Measurements from ENCODE around the gene ESRP2. TPM values are rescaled to one million over a fixed set of nuclear protein-coding genes. Genes with fewer than 3 reads are reported as not detected.

ESRP2 gene
- total and polyA plus RNA-seq, 9 of the 15 experiments (the other 6 are each of a cell fraction or from before 2014, with no cell fraction given), result 0.05 to 0.15 (median 0.07) TPM; not detected in 6

GRCh38 chr16:68197250-68197649, 38.7 kb downstream of the ESRP2 start:
- no peak overlapping the region; the same call in 2 of the 3 replicates for H3K27ac ChIP-seq (ENCODE audit: extremely low read depth, low read depth, low read length)
- no peaks in the 10 kb centered on the region; the same call in 1 of the 2 replicates for H4K20me1 ChIP-seq (replicated peaks; ENCODE audit: control insufficient read depth, insufficient read depth, low read length)
- no TSS peak for BruUV-seq (replicated peaks)
- no peak overlapping the region for H3K4me2 ChIP-seq (ENCODE audit: insufficient read depth, low read length)
- H3K27me3 ChIP-seq (ENCODE audit: control insufficient read depth in 2 of 2, insufficient read depth in 2 of 2, low read length in 2 of 2), result no peaks in the 10 kb centered on the region
- intact Hi-C loops (cut with micrococcal nuclease), result no loop called here
- DNase-seq (ENCODE audit: extremely low read depth in 1 of 4, low spot score in 3 of 4) (no peak), FAIRE-seq (no peak), ATAC-seq (no peak)
- ChIA-PET CTCF (ENCODE audit: low intra/inter-chr PET ratio) (no interaction called here), POLR2A (interaction anchor here (1.1 to 1.4 kb wide), 2 partner anchors 9 to 44 kb away, joined by 3 to 4 read pairs; no protein-coding TSS in a partner anchor)
- peaks cover 0 to 3% of the 10 kb centered on the region in 2 experiments; a peak in 2 of 5 replicates for H3K4me1 ChIP-seq (replicated peaks in 1 of 2; ENCODE audit: control insufficient read depth in 2 of 2, insufficient read depth in 2 of 2, low read length in 2 of 2)
- H3K4me3 ChIP-seq, result no peak overlapping the region
- no peak overlapping the region for H3K9ac ChIP-seq (ENCODE audit: insufficient read depth in 1 of 2, low read depth in 2 of 2, low read length in 2 of 2)
- H3K79me2 ChIP-seq (ENCODE audit: control insufficient read depth, insufficient read depth, low read length), result peaks cover 33% of the 10 kb centered on the region; the same call in 2 of the 3 replicates
- WGBS (ENCODE audit: insufficient coverage, low coverage, missing lambda C conversion rate), result 100% methylated on average over 2 of the region's 2 CpGs
- no peaks in the 10 kb centered on the region for H3K9me3 ChIP-seq (replicated peaks; ENCODE audit: control insufficient read depth, insufficient read depth, low read depth, low read length)
- no peaks in the 10 kb centered on the region for H3K9me1 ChIP-seq (ENCODE audit: control insufficient read depth, insufficient read depth, low read length)
- peaks cover 44% of the 10 kb centered on the region for H3K36me3 ChIP-seq (ENCODE audit: control insufficient read depth, insufficient read depth, low read length)
- no peak overlapping the region for H2AFZ ChIP-seq (ENCODE audit: low read depth, low read length)
- in situ Hi-C loops (cut with MboI), result no loop called here
- TF ChIP-seq YBX1 (IDR thresholded peaks at IDR 0.05) (no peak), BCLAF1 (IDR thresholded peaks at IDR 0.05; ENCODE audit: borderline replicate concordance in 1 of 2, control insufficient read depth in 1 of 2, low read depth in 2 of 2, low read length in 1 of 2) (no peak), POLR2A (conservative IDR thresholded peaks at IDR 0.05) (no peak), HEY1 (CRISPR knock-in tag; IDR thresholded peaks at IDR 0.05; ENCODE audit: borderline replicate concordance) (no peak), HDAC2 (IDR thresholded peaks at IDR 0.05) (no peak), KDM1A (IDR thresholded peaks at IDR 0.05) (no peak), ZNF592 (IDR thresholded peaks at IDR 0.05) (no peak), NFIX (CRISPR knock-in tag; IDR thresholded peaks at IDR 0.05; ENCODE audit: low read depth) (no peak), CBFA2T3 (IDR thresholded peaks at IDR 0.05) (no peak), SPI1 (IDR thresholded peaks at IDR 0.05; ENCODE audit: borderline replicate concordance, low read depth, low read length) (no peak), PTBP1 (IDR thresholded peaks at IDR 0.05; ENCODE audit: low read depth, low read length) (no peak), ZSCAN32 (CRISPR knock-in tag; IDR thresholded peaks at IDR 0.05) (no peak)
- TF ChIP-seq, protein P1, sequence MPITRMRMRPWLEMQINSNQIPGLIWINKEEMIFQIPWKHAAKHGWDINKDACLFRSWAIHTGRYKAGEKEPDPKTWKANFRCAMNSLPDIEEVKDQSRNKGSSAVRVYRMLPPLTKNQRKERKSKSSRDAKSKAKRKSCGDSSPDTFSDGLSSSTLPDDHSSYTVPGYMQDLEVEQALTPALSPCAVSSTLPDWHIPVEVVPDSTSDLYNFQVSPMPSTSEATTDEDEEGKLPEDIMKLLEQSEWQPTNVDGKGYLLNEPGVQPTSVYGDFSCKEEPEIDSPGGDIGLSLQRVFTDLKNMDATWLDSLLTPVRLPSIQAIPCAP (CRISPR knock-in tag; IDR thresholded peaks at IDR 0.05; ENCODE audit: borderline replicate concordance), result no peak
- TF ChIP-seq, protein P2, sequence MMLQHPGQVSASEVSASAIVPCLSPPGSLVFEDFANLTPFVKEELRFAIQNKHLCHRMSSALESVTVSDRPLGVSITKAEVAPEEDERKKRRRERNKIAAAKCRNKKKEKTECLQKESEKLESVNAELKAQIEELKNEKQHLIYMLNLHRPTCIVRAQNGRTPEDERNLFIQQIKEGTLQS (IDR thresholded peaks at IDR 0.05), result no peak
- TF ChIP-seq, protein P2 (CRISPR knock-in tag; conservative IDR thresholded peaks at IDR 0.05), result no peak

Data from K562 (cell line).